ENCODE data around the gene SAMD14. TPM values are rescaled to one million over a fixed set of nuclear protein-coding genes. Genes with fewer than 3 reads are reported as not detected.
A peak's percentile ranks its signal among the peaks of the same experiment; 100 is the strongest.

The SAMD14 gene
- total and polyA plus RNA-seq, 12 donors, result 1.5 to 3.8 (median 2.0) TPM

GRCh38 chr17:50151041-50151936, 21.3 kb upstream of the SAMD14 start:
- ATAC-seq, result peak; percentile 73 to 88 (median 80)
- H3K27ac ChIP-seq, result peak overlapping the region; percentile 93 to 99 (median 98)
- no peaks in the 10 kb centered on the region for H3K9me3 ChIP-seq
- peaks cover 43 to 84% (median 70%) of the 10 kb centered on the region in 9 donors for H3K4me1 ChIP-seq
- intact Hi-C loops (cut with DNase I), result loop anchor here in 1 of 10 donors (5.0 kb wide), 1 partner anchor 54 kb away; the partner anchor contains the start of gene PDK2
- DNase-seq, result peak; percentile 92 to 93
- H3K36me3 ChIP-seq, result peaks cover 0 to 6% (median 0%) of the 10 kb centered on the region in 9 donors
- TF ChIP-seq CTCF (IDR thresholded peaks at IDR 0.05), result peak; percentile 51 to 78 (median 59)
- H3K27me3 ChIP-seq, result no peaks in the 10 kb centered on the region
- 1% methylated on average over 30 to 40 of the region's 40 CpGs for WGBS, 2 donors
- peak overlapping the region; percentile 86 to 99 (median 90) for H3K4me3 ChIP-seq

- Histone ChIP-seq H3K9me3 (no peaks in the 10 kb centered on the region), H3K27me3 (no peaks in the 10 kb centered on the region), H3K36me3 (peaks cover 0 to 11% (median 0%) of the 10 kb centered on the region in 9 donors), H3K4me1 (peaks cover 49 to 87% (median 73%) of the 10 kb centered on the region in 9 donors), H3K27ac (peak within 1 kb of the TSS; percentile 93 to 99 (median 98)), H3K4me3 (peak within 1 kb of the TSS; percentile 86 to 99 (median 90))
- 0 to 1% methylated on average over 66 to 69 of the region's 69 CpGs for whole genome bisulfite sequencing, 2 donors
- intact Hi-C loops (cut with DNase I), result loop anchor here in 2 of 10 donors (1.0 to 5.0 kb wide), 2 partner anchors 53 to 55 kb away; partner anchors contain the start of gene PDK2 (in 2 of the 2)
- ATAC-seq (peak in 2 of 8 donors; percentile 1 to 2), DNase-seq (peak in 1 of 2 donors; percentile 20)
- TF ChIP-seq CTCF (IDR thresholded peaks at IDR 0.05), result no peak
Measured at GRCh38 chr17:50150354-50151040, 20.5 kb upstream of the SAMD14 start, which contains the start of gene PPP1R9B. PPP1R9B (minus strand) TSS chr17:50150677; CDS start chr17:50150513, 164 bp downstream.

- peak in 2 of 8 donors; percentile 2 to 6 for ATAC-seq
- intact Hi-C loops (cut with DNase I), result loop anchor here in 2 of 10 donors (1.0 to 5.0 kb wide), 2 partner anchors 52 to 54 kb away; partner anchors contain the start of gene PDK2 (in 2 of the 2)
- peak in 1 of 2 donors; percentile 76 for DNase-seq
- WGBS, 2 donors, result 1% methylated on average over 118 to 123 of the region's 123 CpGs
- Histone ChIP-seq H3K9me3 (no peaks in the 10 kb centered on the region), H3K4me1 (peaks cover 50 to 87% (median 73%) of the 10 kb centered on the region in 9 donors), H3K27ac (peak overlapping the region; percentile 93 to 99 (median 98)), H3K27me3 (no peaks in the 10 kb centered on the region), H3K4me3 (peak overlapping the region; percentile 86 to 99 (median 90)), H3K36me3 (peaks cover 0 to 18% (median 4%) of the 10 kb centered on the region in 9 donors)
- TF ChIP-seq CTCF (IDR thresholded peaks at IDR 0.05), result peak in 2 of 9 donors; percentile 35 to 44
Measured at GRCh38 chr17:50149417-50150353, 19.7 kb upstream of the SAMD14 start.
